Activated T-cell treated with anti-CD3 and anti-CD28 coated beads for 1 hour (primary cell): ENCODE measurements around the gene MYEF2.
A peak's percentile ranks its signal among the peaks of the same experiment; 100 is the strongest.

Experiments
- DNase-seq: peaks from one replicate; pipeline ENCODE4 v3.0.0-alpha.2; 2020; ENCODE audit warnings: low read depth

Gene MYEF2, protein sequence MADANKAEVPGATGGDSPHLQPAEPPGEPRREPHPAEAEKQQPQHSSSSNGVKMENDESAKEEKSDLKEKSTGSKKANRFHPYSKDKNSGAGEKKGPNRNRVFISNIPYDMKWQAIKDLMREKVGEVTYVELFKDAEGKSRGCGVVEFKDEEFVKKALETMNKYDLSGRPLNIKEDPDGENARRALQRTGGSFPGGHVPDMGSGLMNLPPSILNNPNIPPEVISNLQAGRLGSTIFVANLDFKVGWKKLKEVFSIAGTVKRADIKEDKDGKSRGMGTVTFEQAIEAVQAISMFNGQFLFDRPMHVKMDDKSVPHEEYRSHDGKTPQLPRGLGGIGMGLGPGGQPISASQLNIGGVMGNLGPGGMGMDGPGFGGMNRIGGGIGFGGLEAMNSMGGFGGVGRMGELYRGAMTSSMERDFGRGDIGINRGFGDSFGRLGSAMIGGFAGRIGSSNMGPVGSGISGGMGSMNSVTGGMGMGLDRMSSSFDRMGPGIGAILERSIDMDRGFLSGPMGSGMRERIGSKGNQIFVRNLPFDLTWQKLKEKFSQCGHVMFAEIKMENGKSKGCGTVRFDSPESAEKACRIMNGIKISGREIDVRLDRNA

DNA sequence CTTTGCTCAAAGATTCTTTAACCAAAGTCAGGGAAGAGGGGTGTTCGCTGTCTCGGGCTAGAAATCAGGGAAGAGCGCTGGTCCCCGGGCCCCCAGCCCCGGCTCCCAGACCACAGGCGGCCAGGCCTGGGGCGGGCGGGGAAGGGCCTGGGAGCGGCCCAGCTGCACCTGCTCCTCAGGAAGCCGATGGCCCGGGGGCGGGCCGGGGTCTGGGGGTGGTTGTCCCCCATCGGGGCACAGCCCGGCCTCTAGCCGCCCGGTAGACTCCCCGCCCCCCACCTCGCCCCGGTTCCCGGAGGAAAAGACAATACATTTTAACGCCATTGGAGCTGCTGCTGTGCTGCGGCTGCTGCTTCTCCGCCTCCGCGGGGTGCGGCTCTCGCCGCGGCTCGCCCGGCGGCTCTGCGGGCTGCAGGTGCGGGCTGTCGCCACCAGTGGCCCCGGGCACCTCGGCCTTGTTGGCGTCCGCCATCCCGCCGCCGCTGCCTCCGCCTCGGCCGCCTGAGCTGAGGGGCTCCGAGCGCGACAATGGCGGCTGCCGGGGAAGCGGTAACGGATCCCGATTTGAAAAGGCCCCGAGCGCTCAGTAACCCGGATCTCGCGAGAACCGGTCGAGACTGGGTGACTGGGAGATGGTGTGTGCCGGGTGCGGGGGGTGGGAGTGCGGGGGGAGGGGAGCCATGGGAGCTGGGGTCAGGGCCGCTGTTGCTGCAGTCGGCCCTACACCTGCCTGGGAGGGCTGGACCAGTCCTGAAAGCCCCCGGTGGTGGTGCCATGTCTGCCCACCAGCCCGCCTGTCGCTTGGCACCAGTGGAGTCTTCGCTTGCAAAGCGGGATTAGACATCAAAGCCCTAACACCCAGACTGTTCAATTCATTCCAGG is at the start of gene MYEF2:
TSS of gene MYEF2 (minus strand) at position 530 of the 882 bp plus-strand sequence. CDS start at position 472, 58 bp downstream.
- DNase-seq, result peak; percentile 56

DNA sequence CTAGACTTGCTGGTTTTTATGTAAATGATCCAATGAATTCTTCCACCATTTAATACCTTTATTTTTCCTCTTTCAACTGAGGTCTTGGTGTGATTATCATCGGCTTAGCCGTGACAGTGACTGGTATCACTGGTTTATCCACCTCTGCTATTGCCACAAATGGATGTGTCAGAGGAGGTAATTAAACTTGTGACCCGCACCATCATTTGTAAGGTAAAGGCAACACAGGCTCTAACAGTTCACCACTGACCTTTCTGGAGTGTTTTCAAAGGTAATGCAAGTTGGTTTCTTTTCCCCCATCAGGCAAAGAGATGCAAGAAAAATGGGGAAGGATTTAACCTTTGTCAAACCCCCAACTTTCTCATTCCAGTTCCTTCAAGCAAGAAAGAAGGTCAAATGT is 47.7 kb upstream of the MYEF2 start:
- no peak for DNase-seq

DNA sequence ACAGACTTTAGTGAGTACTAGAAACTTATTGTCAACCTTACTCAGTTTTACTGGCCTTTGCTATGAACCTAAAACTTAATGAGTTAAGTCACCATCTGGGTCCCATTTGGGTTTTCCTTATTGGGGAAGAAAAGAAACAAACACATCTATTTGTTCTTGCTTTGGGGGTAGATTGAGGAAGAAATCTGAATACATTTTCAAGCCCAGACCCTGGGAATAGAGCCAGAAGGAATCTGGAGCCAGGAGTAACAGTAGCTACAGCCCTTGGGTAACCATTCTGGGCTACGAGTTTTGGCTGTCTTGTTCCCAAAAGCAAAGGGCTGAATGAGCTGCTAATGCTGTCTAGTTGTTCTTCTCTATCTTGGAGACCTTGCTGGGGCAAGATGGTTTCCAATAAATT is 44.5 kb upstream of the MYEF2 start:
- no peak for DNase-seq

DNA sequence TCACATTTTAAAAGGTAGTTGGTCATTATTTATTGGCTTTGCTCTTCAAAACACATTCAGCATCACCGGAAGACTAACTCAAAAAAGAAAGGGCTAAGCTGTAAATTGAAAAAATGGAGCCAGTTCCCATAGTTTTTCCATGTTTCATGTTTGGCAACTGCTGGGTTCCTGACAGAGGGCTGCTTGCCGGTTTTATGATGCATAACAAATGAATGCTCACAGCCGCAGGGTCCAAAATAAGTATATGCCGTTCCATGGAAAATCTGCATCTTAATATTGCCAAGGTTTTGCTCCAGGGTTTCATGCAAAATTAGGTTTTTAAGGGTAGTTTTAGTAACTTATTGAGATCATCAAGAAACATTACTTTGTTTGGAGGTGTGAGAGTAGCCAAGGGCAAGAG is 43.8 kb upstream of the MYEF2 start:
- DNase-seq, result no peak

DNA sequence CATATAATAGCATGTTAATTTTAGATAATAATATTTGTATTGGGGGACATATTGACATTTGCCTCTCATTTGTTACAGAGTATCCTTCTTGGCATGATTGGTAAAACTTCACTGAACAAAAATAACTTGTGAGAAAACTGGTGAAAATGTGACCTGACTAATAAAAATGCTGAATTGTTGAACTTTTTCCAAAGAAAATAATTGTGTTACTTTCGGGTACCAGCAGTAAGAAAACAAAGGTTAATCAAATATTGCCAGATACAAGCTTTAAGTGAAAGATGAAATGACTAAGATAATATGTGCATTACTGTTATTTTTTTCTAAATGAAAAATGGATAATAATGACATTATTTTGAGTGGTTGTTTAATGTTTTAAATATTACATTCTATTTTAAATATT is 43.2 kb upstream of the MYEF2 start:
- DNase-seq, result no peak

DNA sequence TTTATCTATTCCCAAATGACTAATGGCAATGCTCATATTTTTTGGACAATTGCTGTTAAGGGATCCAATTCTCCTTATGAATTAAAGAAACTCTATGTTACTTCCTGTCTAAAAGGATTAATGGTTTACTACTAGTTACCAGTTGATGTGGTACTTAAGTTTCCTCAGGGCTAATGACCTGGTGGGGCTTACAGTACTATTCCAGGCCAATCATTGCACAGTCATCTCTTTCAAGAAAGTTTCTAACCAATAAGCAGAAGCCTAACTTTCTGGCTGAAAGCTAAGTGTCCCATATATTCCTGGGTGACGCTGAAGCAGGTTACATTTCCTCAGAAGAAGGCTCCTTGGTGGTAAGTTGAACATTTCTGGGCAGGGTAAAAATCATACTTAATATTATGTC is 27.9 kb upstream of the MYEF2 start, which contains the start of gene SLC12A1:
TSS of gene SLC12A1 (plus strand) at position 322 of the 400 bp plus-strand sequence. CDS start 1,418 bp downstream, outside the sequence.
- DNase-seq, result no peak

DNA sequence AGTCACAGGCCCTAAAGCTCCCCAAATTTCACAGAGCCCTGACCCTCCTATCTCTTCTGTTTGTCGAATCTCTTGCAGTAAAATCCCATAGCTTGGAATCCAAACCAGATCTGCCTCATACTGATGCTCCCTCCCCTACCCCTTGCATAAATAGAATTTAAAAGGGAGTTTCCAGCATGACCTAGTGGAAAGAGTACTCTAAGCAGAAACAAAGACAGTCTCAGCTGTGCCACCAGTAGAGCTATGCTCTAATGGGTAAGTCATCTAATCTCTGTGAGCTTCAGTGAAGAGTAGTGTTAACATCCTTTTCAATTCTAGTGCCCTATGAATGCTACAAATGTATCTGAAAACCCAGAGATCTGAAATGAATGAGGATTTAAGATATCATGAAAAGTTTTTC is 24.0 kb upstream of the MYEF2 start:
- no peak for DNase-seq

DNA sequence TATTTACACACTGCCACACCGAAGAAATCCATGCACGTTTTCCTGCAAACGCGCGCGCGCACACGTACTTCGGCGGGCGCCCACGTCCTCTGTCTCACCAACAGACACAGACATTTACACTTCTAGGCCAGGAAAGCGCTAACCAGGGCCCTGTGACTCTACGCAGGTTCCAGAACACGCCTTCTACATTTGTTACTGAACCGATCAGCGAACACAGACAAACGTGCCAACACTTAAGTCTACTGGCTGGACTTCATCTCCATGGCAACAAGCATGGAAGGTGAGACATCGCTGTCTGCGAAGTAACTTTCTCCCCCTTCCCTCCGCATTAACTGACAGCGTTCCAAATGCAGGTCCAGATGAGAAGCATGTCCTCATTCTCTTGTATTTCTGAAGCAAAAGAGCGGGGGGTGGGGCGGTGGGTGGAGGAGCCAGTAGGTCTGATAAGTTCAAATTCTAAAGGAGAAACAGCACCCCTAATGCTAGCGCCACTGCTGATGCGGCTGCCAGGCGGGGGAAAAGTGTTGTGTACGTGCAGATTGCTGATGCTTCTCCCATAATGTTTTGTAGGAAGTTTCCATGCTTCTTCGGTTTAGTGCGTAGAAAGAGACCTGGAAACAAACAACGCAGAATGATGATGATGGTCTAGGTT is 13.6 kb upstream of the MYEF2 start, which contains the start of gene CTXN2:
TSS of gene CTXN2 (plus strand) at position 92 of the 652 bp plus-strand sequence. CDS start 9,636 bp downstream, outside the sequence.
- no peak for DNase-seq

DNA sequence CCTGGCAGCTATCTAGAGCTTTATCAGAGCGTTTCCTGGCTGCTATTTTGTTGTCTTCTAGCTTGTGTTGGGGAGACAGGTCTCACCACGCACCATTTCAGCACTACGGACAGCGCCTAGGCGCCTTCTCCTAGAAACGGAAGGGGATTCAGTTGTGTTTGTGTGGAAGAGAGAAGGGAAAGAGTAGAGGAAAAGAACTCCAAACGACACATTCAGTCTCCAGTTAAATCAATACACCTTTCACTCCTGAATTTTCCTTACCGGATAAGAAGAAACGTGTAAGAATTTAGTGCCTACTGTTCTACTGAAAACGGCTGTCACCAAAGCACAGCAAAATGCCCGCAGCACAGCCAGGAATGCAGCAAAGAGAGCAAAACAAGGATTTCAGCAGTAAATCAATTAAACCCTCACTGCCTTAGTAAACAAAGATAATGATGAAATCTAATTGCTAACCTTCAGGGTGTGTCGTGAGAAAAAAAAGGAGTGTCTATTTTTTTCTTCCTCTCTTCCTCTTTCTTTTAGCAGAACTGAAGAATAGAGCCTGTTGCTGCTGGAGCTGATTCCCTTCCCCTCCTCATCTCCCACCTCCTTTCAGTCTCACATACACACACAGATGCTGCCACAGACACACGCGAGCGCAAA is 13.0 kb upstream of the MYEF2 start:
- peak; percentile 25 for DNase-seq

DNA sequence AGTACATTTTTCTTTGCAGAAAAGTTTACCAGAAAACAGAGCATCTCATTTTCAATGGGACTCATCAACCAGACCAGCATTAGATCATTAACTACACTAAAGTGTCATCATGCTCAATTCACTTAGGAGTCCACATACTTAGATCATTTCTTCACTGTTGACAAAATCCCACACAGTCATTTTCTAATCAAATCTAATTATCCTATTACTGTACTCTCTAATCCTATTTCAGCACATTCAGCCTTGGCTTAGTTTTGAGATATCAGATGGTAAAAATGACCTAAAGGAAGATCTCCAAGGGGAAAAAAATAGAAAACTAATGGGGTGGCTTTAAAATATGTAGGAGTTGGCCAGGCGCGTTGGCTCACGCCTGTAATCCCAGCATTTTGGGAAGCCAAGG is 8.2 kb upstream of the MYEF2 start:
- no peak for DNase-seq

DNA sequence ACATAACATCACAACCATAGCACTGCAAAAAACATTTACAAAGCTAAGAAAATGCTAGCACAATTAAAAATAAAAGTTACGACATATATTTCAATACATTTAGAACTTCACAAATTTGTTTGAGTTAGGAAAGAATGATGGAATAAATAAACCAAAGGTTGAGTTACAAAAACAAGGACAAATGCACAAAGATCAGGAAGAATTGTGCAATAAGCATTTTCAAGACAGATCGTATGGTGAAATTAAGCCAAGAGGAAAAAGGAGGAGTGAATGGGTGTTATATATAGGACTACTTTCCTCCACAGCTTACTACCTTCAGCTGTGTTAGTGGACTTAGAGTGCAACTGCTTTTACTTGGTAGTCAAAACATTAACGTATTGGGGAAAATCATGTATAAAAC is 7.4 kb upstream of the MYEF2 start:
- DNase-seq, result no peak

DNA sequence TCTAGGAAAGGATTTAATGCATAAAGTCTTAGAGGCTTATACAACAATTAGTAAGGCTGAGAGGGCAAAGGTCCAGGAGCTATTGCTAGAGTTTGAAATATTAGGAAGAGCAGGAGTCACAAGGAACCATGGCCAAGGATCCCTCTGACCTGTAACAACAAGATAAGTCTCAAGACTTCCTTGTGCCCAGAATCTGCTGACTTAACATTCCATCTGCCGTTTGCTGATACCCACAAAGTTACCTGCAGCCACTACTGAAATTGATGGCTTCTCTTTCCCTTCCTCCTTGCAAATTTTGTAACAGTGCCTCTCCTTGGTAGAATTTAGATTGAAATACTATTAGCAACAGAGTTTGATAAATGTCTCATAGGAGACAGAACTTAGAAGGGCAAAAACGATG is 4.7 kb upstream of the MYEF2 start:
- no peak for DNase-seq

DNA sequence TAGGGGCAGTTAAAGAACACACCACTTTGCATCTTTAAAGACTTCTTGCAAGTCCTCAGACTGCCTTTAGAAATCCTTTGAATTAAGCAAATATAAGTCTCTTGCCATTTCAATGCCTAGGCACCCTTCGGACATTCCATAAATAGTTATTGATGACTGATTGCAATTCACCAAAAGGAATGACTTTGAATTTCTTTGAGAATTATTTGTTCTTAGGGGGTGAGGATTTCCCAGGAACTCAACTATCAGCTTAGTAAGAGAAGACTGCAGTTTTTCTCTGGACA is 495 bp upstream of the MYEF2 start:
- no peak for DNase-seq

DNA sequence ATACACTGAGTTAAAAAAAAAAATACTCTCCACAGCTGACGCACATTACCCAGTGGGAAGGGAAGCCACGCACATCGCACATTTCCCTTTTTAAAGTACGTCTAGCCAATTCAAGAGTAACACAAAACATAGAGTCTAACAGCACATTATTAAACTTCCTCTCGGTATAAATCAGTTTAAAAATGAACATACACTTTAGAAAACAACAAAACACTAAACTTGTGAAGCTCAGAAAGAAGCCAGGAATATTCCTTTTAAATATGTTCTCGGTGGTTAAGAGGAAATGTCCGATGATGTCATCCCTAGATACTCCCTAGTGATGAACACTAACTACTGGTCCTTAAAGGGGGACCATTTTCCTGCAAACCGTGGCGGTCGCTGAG is 721 bp downstream of the MYEF2 start:
- DNase-seq, result no peak

DNA sequence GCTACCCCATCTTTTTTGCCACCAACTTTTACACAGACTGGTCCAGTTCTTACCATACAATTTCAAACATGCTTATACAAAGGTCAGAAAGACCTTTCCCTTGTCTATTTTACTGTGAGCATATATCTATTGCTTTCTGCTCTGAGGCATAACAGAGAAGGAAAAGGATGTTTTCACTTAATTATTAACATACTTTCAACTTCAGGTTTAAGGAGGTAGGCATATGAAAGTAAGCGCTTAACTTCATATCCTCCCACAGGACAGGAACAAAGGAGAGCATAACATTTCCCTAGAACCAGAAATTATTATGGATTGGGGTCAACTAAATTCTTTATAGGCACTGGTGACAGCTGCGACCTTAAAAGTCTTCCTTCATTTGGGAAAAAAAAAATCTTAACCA is 1.1 kb downstream of the MYEF2 start:
- DNase-seq, result no peak

DNA sequence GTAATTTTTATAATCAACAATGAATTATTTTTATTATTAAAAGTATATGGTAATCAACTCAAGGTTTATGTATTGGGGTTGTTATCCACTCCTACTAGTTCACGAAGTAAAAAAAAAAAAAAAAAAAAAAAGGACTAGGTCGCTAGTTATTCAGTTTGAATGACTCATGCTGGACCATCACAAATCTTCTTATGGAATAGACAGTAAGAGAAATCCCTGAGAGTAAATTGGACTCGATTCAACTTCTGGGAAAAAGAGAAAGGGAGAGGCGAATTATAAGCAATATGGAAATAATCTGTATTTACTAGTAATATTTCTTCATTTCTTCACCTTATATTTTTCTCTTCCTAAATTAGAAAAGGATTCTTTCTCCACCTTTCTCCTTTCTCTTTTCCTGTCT is 2.0 kb downstream of the MYEF2 start:
- no peak for DNase-seq

DNA sequence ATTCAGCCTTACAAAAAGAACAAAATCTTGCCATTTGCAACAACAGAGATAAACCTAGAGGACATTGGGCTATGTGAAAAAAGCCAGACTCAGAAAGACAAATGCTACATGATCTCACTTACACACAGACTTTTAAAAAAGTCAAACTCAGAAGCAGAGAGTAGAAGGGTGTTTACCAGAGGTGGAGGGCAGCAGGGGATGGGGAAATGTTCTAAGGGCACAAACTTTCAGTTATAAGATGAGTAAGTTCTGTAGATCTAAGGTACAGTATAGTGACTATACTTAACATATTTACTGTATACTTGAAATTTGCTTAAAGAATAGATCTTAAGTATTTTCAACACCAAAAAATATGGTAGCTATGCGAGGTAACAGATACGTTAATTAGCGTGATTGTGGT is 3.0 kb downstream of the MYEF2 start:
- no peak for DNase-seq

DNA sequence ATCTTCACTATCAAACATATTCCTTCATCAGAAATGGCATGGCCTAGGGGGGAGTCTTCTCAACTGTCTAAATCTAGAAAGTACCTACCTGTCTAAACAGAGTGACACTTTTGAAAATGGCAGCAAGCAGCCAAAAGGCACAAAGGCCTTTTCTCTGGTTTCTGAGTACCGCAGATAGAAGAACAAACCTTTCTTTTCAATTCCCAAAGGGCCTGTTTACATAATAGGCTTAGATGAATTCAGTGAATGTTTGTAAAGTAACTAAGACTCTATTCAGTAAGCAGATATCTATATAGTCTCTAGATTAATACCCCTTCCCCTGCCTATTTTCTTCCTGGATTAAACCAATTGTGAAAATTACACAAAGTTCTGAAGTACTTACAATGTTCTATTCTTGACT is 7.1 kb downstream of the MYEF2 start:
- no peak for DNase-seq

DNA sequence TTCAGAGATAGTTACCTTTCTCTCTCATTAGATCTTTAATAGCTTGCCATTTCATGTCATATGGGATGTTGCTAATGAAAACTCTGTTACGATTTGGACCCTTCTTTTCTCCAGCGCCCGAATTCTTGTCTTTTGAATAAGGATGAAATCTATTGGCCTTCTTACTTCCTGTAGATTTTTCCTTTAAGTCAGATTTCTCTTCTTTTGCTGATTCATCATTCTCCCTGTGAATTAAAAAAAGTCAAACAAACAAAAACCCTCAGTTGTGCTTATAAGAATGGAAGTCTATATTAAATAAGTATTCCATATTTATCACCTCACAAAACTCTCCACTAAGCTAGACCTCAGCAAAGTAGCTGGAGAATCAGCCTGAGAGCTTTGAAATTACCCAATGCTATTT is 9.5 kb downstream of the MYEF2 start:
- no peak for DNase-seq

DNA sequence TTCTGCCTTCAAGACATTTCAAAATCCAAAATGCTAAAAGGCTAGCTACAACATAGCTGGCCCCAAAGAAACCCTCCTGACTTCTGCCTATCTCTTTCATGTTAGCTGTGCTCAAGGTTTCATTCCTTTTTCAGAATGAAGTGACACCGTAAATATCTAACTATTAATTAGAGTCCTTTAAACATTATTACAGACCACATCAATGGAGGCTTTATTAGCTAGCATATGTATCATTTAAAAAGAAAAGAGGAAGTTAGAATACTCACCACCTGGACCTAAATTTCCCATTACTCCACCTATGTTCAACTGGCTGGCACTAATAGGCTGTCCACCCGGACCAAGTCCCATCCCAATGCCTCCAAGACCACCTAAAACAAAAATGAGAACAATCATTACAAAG is 24.6 kb downstream of the MYEF2 start:
- no peak for DNase-seq

DNA sequence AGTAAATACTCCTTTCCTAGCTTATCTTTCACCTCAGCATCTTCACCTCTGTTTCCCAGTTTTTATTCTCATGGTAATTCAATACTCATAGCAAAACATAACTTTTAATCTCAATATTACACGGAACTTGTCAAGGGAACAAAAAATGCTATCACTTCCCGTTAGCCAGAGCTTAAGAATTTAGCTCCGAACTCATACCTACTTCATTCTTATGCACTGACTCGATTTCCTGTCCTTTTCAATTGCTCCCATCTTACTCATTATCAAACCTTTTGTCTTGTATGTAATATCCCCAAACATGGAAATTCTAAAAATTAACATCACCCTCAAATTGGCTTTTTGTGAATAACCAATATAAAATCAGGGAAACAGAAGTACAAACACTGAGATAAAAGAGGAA is 28.2 kb downstream of the MYEF2 start:
- DNase-seq, result no peak

DNA sequence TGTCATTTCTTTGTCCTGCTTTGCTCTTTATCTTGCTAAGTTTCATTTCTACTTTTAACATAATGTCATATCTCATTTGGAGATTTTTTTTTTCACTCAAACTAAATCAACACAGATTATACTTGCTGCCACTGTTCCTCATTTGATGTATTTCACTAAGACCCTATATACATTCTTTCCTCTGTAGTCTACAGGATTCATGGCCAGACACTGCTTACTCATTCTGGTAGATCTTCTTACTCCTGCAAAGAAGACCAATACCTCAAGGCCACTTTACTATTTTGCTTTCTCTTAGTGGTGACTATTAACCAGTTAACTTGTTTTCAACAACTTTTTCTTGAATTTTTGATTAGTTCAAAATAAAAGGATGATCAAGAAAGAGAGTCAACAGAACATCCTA is 30.7 kb downstream of the MYEF2 start:
- no peak for DNase-seq
